ENCODE results near the gene SMPD2.
A peak's percentile ranks its signal among the peaks of the same experiment; 100 is the strongest.

SMPD2 gene

DNA sequence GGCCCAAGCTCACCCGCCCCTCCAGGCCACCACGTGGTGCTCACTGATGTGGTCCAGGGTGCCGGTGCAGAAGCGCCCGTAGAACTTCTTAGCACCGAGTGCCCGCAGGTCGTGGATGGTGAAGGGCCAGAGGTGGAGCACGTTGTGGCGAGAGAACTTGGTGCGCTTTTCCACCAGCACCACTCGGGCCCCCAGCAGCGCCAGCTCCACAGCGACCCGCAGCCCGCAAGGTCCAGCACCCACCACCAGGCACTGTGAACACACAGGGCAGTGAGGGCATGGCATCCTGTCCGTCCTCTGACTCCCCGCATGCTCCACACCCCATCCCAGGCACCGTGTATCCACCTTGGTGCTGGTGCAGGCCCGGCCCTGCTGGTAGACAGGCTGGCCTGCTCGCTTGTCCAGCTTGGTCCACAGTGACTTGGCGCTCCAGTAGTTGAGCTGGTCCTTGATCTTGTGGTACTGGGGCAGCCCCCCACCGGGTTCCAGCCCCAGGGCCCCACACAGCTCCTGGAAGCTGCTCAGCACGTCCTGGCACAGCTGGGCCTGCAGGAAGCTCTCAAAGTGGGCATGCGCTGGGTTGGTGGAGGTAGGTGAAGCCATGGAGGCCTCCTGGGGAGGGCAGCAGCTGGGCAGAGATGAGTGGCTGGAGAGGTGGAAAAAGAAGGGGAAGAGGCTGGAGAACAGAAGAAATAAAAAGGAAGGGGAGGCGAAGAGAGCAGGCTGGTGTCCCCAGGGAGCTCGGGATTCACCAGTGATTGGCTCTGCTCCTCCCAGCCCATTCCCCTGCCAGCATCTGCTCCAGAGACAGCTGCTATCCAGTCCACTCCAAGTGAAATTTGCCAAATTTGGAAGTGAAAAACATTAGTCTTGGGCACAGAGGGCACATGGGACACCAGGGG, 13.3 kb downstream of the SMPD2 start:
- TF ChIP-seq, protein P1, sequence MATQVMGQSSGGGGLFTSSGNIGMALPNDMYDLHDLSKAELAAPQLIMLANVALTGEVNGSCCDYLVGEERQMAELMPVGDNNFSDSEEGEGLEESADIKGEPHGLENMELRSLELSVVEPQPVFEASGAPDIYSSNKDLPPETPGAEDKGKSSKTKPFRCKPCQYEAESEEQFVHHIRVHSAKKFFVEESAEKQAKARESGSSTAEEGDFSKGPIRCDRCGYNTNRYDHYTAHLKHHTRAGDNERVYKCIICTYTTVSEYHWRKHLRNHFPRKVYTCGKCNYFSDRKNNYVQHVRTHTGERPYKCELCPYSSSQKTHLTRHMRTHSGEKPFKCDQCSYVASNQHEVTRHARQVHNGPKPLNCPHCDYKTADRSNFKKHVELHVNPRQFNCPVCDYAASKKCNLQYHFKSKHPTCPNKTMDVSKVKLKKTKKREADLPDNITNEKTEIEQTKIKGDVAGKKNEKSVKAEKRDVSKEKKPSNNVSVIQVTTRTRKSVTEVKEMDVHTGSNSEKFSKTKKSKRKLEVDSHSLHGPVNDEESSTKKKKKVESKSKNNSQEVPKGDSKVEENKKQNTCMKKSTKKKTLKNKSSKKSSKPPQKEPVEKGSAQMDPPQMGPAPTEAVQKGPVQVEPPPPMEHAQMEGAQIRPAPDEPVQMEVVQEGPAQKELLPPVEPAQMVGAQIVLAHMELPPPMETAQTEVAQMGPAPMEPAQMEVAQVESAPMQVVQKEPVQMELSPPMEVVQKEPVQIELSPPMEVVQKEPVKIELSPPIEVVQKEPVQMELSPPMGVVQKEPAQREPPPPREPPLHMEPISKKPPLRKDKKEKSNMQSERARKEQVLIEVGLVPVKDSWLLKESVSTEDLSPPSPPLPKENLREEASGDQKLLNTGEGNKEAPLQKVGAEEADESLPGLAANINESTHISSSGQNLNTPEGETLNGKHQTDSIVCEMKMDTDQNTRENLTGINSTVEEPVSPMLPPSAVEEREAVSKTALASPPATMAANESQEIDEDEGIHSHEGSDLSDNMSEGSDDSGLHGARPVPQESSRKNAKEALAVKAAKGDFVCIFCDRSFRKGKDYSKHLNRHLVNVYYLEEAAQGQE (IDR thresholded peaks at IDR 0.05; ENCODE audit: low read depth) = no peak
- TF ChIP-seq EGR1 (IDR thresholded peaks at IDR 0.05) (no peak), TAF1 (IDR thresholded peaks at IDR 0.05; ENCODE audit: low read depth) (no peak), EP300 (IDR thresholded peaks at IDR 0.05; ENCODE audit: borderline replicate concordance) (no peak), RAD21 (IDR thresholded peaks at IDR 0.05; ENCODE audit: low read depth) (no peak)

- TF ChIP-seq MAX (IDR thresholded peaks at IDR 0.05) (no peak), USF1 (IDR thresholded peaks at IDR 0.05) (no peak), TCF12 (IDR thresholded peaks at IDR 0.05; ENCODE audit: low read depth) (no peak), CEBPB (IDR thresholded peaks at IDR 0.05) (no peak), TEAD4 (IDR thresholded peaks at IDR 0.05) (no peak), EP300 (IDR thresholded peaks at IDR 0.05; ENCODE audit: borderline replicate concordance) (no peak), FOXM1 (IDR thresholded peaks at IDR 0.05; ENCODE audit: borderline replicate concordance, low read depth) (no peak), RAD21 (IDR thresholded peaks at IDR 0.05; ENCODE audit: low read depth) (no peak)
- TF ChIP-seq, protein P1 (IDR thresholded peaks at IDR 0.05; ENCODE audit: low read depth) = no peak
These were observed 14.2 kb downstream of the SMPD2 start for GRCh38 chr6:109454496-109455436.

DNA sequence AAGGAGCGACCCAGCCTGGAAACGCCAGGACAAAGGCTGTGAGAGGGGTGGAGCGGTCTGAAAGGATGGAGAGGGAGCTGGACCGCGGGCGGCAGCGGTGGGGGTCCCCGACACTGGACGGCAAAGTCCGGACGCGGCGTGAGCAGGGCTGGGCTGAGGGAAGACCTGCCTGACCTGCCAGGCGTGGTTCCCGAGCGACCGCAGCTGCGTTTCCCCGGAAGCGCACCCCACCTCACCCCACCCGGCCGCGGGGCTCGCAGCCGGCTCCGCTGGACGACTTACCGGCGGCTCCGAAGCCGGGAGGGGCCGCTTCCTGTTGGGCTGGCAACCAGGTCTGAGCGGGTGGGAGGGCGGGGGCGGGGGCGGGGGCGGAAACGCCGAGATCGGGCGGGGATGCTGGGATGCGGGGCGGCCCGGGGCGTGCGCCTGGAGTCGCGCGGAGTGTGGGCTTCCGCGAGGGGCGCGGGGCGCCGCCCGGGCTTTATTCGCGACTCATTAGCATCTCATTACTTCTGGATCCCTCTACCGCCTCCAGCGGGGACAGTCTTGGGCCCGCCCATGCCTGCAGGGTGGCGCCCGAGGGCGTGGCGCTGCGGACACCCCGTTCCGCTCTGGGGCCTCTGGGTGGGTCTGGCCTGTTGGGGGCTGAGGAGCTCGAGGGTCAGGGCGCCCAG, 15.1 kb downstream of the SMPD2 start, which contains the start of gene MICAL1:
TSS of gene MICAL1 (minus strand) at position 336 of the 674 bp plus-strand sequence. CDS start 1,576 bp downstream, outside the sequence.
- TF ChIP-seq MAX (IDR thresholded peaks at IDR 0.05) = 0 out of 2 replicates have a peak, but pooled peaks have one; percentile 14
- TF ChIP-seq USF1 (IDR thresholded peaks at IDR 0.05) = no peak
- peak; percentile 6; the same call in 1 of the 2 replicates for TF ChIP-seq ZBTB7A (IDR thresholded peaks at IDR 0.05; ENCODE audit: low read depth)

DNA sequence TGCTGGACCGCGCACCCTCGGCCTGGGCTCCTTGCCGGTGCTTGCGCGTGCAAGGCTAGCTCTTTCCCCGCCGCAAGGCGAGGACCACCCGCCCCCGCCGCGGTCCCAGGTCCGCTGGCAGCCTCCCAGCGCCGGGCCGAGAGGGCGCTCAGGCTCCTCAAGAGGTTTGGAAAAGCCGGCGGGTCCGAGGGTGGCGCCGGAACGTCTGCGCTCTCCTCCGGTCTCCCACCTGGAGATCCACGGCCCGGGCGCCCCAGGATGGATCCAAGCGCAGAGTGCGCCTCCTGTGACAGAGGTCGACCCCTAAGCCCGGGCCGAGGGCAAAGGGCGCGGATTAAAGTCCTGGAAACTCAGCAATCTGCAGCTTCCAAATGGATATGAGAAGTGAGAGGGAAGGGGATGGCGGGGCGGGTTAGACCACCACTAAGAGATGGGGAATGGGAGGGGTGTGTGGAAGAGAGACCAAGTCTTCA, 15.6 kb downstream of the SMPD2 start:
- TF ChIP-seq, protein P1 (IDR thresholded peaks at IDR 0.05; ENCODE audit: low read depth) = no peak
- no peak for TF ChIP-seq FOXM1 (IDR thresholded peaks at IDR 0.05; ENCODE audit: borderline replicate concordance, low read depth)
- TF ChIP-seq NFIC (IDR thresholded peaks at IDR 0.05) = no peak
- no peak for TF ChIP-seq RAD21 (IDR thresholded peaks at IDR 0.05; ENCODE audit: low read depth)
- no peak for TF ChIP-seq EGR1 (IDR thresholded peaks at IDR 0.05)
- TF ChIP-seq MAX (IDR thresholded peaks at IDR 0.05) = no peak
- no peak for TF ChIP-seq TAF1 (IDR thresholded peaks at IDR 0.05; ENCODE audit: low read depth)
- no peak for TF ChIP-seq EP300 (IDR thresholded peaks at IDR 0.05; ENCODE audit: borderline replicate concordance)
